ENCODE data around the gene PSME3IP1.
A peak's percentile ranks its signal among the peaks of the same experiment; 100 is the strongest.
"Not testable (repeated sequence)": the region's sequence is repeated elsewhere in the genome, so short reads cannot be mapped to it uniquely, and the experiment has no call there.

Gene PSME3IP1

GRCh38 chr16:57185945-57186871, at the start of gene PSME3IP1, which contains the start of gene RSPRY1:
PSME3IP1 (minus strand) TSS chr16:57186039; CDS start chr16:57173854, 12,185 bp downstream.
RSPRY1 (plus strand) TSS chr16:57186329; CDS start chr16:57204659, 18,330 bp downstream.
- peak; percentile 98 for DNase-seq

GRCh38 chr16:57235128-57236021, 49.5 kb upstream of the PSME3IP1 start:
- no peak for DNase-seq

- DNase-seq, result no peak
These were observed 48.9 kb upstream of the PSME3IP1 start for GRCh38 chr16:57234707-57235092.

GRCh38 chr16:57233944-57234706, 48.3 kb upstream of the PSME3IP1 start:
- DNase-seq, result no peak

- peak; percentile 47 for DNase-seq
These were observed 46.0 kb upstream of the PSME3IP1 start for GRCh38 chr16:57231821-57232350.

- DNase-seq, result no peak
These were observed 43.2 kb upstream of the PSME3IP1 start for GRCh38 chr16:57229079-57229478.

GRCh38 chr16:57226701-57227621, 41.1 kb upstream of the PSME3IP1 start:
- no peak for DNase-seq

- DNase-seq, result no peak
These were observed 40.1 kb upstream of the PSME3IP1 start for GRCh38 chr16:57225978-57226377.

GRCh38 chr16:57224651-57225335, 39.0 kb upstream of the PSME3IP1 start:
- DNase-seq, result no peak

GRCh38 chr16:57223057-57223456, 37.2 kb upstream of the PSME3IP1 start:
- DNase-seq, result no peak

GRCh38 chr16:57216968-57217367, 31.1 kb upstream of the PSME3IP1 start:
- DNase-seq, result no peak

GRCh38 chr16:57213462-57213861, 27.6 kb upstream of the PSME3IP1 start:
- no peak for DNase-seq

- DNase-seq, result no peak
These were observed 23.9 kb upstream of the PSME3IP1 start for GRCh38 chr16:57209780-57210179.

- DNase-seq, result no peak
These were observed 23.1 kb upstream of the PSME3IP1 start for GRCh38 chr16:57208926-57209325.

GRCh38 chr16:57204675-57205074, 18.8 kb upstream of the PSME3IP1 start:
- no peak for DNase-seq

- no peak for DNase-seq
These were observed 17.6 kb upstream of the PSME3IP1 start for GRCh38 chr16:57203451-57203850.

GRCh38 chr16:57202095-57202886, 16.5 kb upstream of the PSME3IP1 start:
- no peak for DNase-seq

- not testable (repeated sequence) for DNase-seq
These were observed 15.1 kb upstream of the PSME3IP1 start for GRCh38 chr16:57200926-57201325.

- not testable (repeated sequence) for DNase-seq
These were observed 14.5 kb upstream of the PSME3IP1 start for GRCh38 chr16:57200321-57200720.

GRCh38 chr16:57196753-57197152, 10.9 kb upstream of the PSME3IP1 start:
- DNase-seq, result no peak
